ENCODE data around the gene KCNJ15. TPM values are rescaled to one million over a fixed set of nuclear protein-coding genes. Genes with fewer than 3 reads are reported as not detected.

The KCNJ15 gene
- total RNA-seq, 1 donor from 2014 or later: 0.83 TPM

- ATAC-seq (ENCODE audit: poor library complexity) (peak; percentile 48), DNase-seq (no peak)
- intact Hi-C loops (cut with DNase I): no loop called here
Observed at GRCh38 chr21:38341546-38342012, 84.8 kb downstream of the KCNJ15 start.

GRCh38 chr21:38342739-38343138, 85.9 kb downstream of the KCNJ15 start:
- intact Hi-C loops (cut with DNase I): no loop called here
- ATAC-seq (ENCODE audit: poor library complexity): no peak
- no peak for DNase-seq

- intact Hi-C loops (cut with DNase I): no loop called here
- ATAC-seq (ENCODE audit: poor library complexity): no peak
- DNase-seq: no peak
Observed at GRCh38 chr21:38343691-38344090, 86.9 kb downstream of the KCNJ15 start.

GRCh38 chr21:38346286-38346685, 89.5 kb downstream of the KCNJ15 start:
- no peak for ATAC-seq (ENCODE audit: poor library complexity)
- intact Hi-C loops (cut with DNase I): no loop called here
- DNase-seq: no peak

- intact Hi-C loops (cut with DNase I): no loop called here
- ATAC-seq (ENCODE audit: poor library complexity): no peak
- no peak for DNase-seq
Observed at GRCh38 chr21:38349111-38349746, 92.4 kb downstream of the KCNJ15 start.

GRCh38 chr21:38349977-38350376, 93.2 kb downstream of the KCNJ15 start:
- intact Hi-C loops (cut with DNase I): loop anchor here (10.0 kb wide), 1 partner anchor 655 kb away; no protein-coding TSS in a partner anchor
- no peak for ATAC-seq (ENCODE audit: poor library complexity)
- DNase-seq: no peak

GRCh38 chr21:38350684-38351083, 93.9 kb downstream of the KCNJ15 start:
- ATAC-seq (ENCODE audit: poor library complexity): peak; percentile 27
- DNase-seq: no peak
- intact Hi-C loops (cut with DNase I): loop anchor here (10.0 kb wide), 1 partner anchor 656 kb away; no protein-coding TSS in a partner anchor

- intact Hi-C loops (cut with DNase I): loop anchor here (10.0 kb wide), 1 partner anchor 657 kb away; no protein-coding TSS in a partner anchor
- ATAC-seq (ENCODE audit: poor library complexity) (no peak), DNase-seq (peak; percentile 47)
Observed at GRCh38 chr21:38351176-38351959, 94.6 kb downstream of the KCNJ15 start.

- no peak for DNase-seq
Observed at GRCh38 chr21:38351961-38352521, 95.2 kb downstream of the KCNJ15 start.

GRCh38 chr21:38352536-38353219, 95.9 kb downstream of the KCNJ15 start:
- intact Hi-C loops (cut with DNase I): loop anchor here (10.0 kb wide), 1 partner anchor 658 kb away; no protein-coding TSS in a partner anchor
- peak; percentile 51 for ATAC-seq (ENCODE audit: poor library complexity)
- peak; percentile 53 for DNase-seq

More at GRCh38 chr21:38351961-38352521, 95.2 kb downstream of the KCNJ15 start:
- intact Hi-C loops (cut with DNase I): loop anchor here (10.0 kb wide), 1 partner anchor 657 kb away; no protein-coding TSS in a partner anchor
- no peak for ATAC-seq (ENCODE audit: poor library complexity)

GRCh38 chr21:38354231-38354630, 97.4 kb downstream of the KCNJ15 start:
- DNase-seq (no peak), ATAC-seq (ENCODE audit: poor library complexity) (no peak)
- intact Hi-C loops (cut with DNase I): loop anchor here (2.0 to 10.0 kb wide), 2 partner anchors 135 to 659 kb away; no protein-coding TSS in a partner anchor

- intact Hi-C loops (cut with DNase I): loop anchor here (2.0 to 10.0 kb wide), 2 partner anchors 136 to 660 kb away; no protein-coding TSS in a partner anchor
- ATAC-seq (ENCODE audit: poor library complexity): no peak
- DNase-seq: no peak
Observed at GRCh38 chr21:38354746-38355145, 98.0 kb downstream of the KCNJ15 start.

GRCh38 chr21:38355353-38355752, 98.6 kb downstream of the KCNJ15 start:
- ATAC-seq (ENCODE audit: poor library complexity) (no peak), DNase-seq (no peak)
- intact Hi-C loops (cut with DNase I): loop anchor here (2.0 to 10.0 kb wide), 2 partner anchors 137 to 661 kb away; no protein-coding TSS in a partner anchor

- peak; percentile 93 for ATAC-seq (ENCODE audit: poor library complexity)
- intact Hi-C loops (cut with DNase I): loop anchor here (2.0 to 10.0 kb wide), 3 partner anchors 137 to 661 kb away; no protein-coding TSS in a partner anchor
- peak; percentile 89 for DNase-seq
Observed at GRCh38 chr21:38355992-38356781, 99.4 kb downstream of the KCNJ15 start.

Measured in Right ventricle myocardium superior (tissue), 1 donor.